ENCODE results near the gene LCK.

DNA sequence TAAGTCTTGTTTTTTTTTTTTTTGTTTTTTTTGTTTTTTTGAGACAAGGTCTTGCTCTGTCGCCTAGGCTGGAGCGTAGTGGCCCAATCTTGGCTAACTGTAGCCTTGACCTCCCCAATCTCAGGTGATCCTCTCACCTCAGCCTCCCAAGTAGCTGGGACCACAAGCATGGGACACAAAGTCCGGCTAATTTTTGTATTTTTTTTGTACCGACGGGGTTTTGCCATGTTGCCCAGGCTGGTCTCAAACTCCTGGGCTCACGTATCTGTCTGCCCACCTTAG is 6.1 kb downstream of the LCK start:
- TF ChIP-seq POLR2A (IDR thresholded peaks at IDR 0.05) (no peak), POLR2AphosphoS5 (IDR thresholded peaks at IDR 0.05) (no peak), CTCF (IDR thresholded peaks at IDR 0.05) (no peak), EP300 (IDR thresholded peaks at IDR 0.05) (no peak)
